ENCODE results near the gene ADGRG1.

Gene ADGRG1

GRCh38 chr16:57687363-57687929 lies 59.0 kb downstream of the ADGRG1 start:
- TF ChIP-seq EZH2 (IDR thresholded peaks at IDR 0.05): no peak
- Histone ChIP-seq H3K9ac (ENCODE audit: insufficient read length) (no peak overlapping the region), H3K36me3 (ENCODE audit: insufficient read depth, low read length) (no peaks in the 10 kb centered on the region), H3K4me3 (no peak overlapping the region), H3K27ac (no peak overlapping the region), H3K9me3 (ENCODE audit: low read depth, low read length) (no peaks in the 10 kb centered on the region)
- no peak for DNase-seq (ENCODE audit: low read depth, low spot score)

GRCh38 chr16:57688487-57688986 lies 60.1 kb downstream of the ADGRG1 start:
- no peaks in the 10 kb centered on the region for H3K9me3 ChIP-seq (ENCODE audit: low read depth, low read length)
- H3K4me3 ChIP-seq: no peak overlapping the region
- no peaks in the 10 kb centered on the region for H3K36me3 ChIP-seq (ENCODE audit: insufficient read depth, low read length)
- DNase-seq (ENCODE audit: low read depth, low spot score): no peak
- TF ChIP-seq FOXP2 (optimal IDR thresholded peaks at IDR 0.05; ENCODE audit: control extremely low read depth, extremely low read length, insufficient read depth) (no peak), POLR2AphosphoS5 (IDR thresholded peaks at IDR 0.05; ENCODE audit: borderline replicate concordance, low read depth, low read length) (no peak), EZH2 (IDR thresholded peaks at IDR 0.05) (no peak)
- H3K9ac ChIP-seq (ENCODE audit: insufficient read length): no peak overlapping the region
- H3K27ac ChIP-seq: no peak overlapping the region

- Histone ChIP-seq H3K4me3 (no peak overlapping the region), H3K9me3 (ENCODE audit: low read depth, low read length) (no peaks in the 10 kb centered on the region), H3K9ac (ENCODE audit: insufficient read length) (no peak overlapping the region), H3K36me3 (ENCODE audit: insufficient read depth, low read length) (no peaks in the 10 kb centered on the region), H3K27ac (no peak overlapping the region)
- no peak for DNase-seq (ENCODE audit: low read depth, low spot score)
- no peak for TF ChIP-seq FOXP2 (optimal IDR thresholded peaks at IDR 0.05; ENCODE audit: control extremely low read depth, extremely low read length, insufficient read depth)
- no peak for TF ChIP-seq EZH2 (IDR thresholded peaks at IDR 0.05)
- TF ChIP-seq POLR2AphosphoS5 (IDR thresholded peaks at IDR 0.05; ENCODE audit: borderline replicate concordance, low read depth, low read length): no peak
Measured at GRCh38 chr16:57688987-57689761, 60.7 kb downstream of the ADGRG1 start.

- TF ChIP-seq POLR2AphosphoS5 (IDR thresholded peaks at IDR 0.05; ENCODE audit: borderline replicate concordance, low read depth, low read length): no peak
- no peak for TF ChIP-seq EZH2 (IDR thresholded peaks at IDR 0.05)
- no peak for DNase-seq (ENCODE audit: low read depth, low spot score)
- no peak overlapping the region for H3K27ac ChIP-seq
- H3K36me3 ChIP-seq (ENCODE audit: insufficient read depth, low read length): no peaks in the 10 kb centered on the region
- H3K4me3 ChIP-seq: no peak overlapping the region
- no peaks in the 10 kb centered on the region for H3K9me3 ChIP-seq (ENCODE audit: low read depth, low read length)
- H3K9ac ChIP-seq (ENCODE audit: insufficient read length): no peak overlapping the region
Measured at GRCh38 chr16:57689762-57690558, 61.5 kb downstream of the ADGRG1 start.

GRCh38 chr16:57690782-57691471 lies 62.5 kb downstream of the ADGRG1 start:
- DNase-seq (ENCODE audit: low read depth, low spot score): no peak
- no peak for TF ChIP-seq FOXP2 (optimal IDR thresholded peaks at IDR 0.05; ENCODE audit: control extremely low read depth, extremely low read length, insufficient read depth)
- TF ChIP-seq POLR2AphosphoS5 (IDR thresholded peaks at IDR 0.05; ENCODE audit: borderline replicate concordance, low read depth, low read length): no peak
- TF ChIP-seq EZH2 (IDR thresholded peaks at IDR 0.05): no peak
- H3K36me3 ChIP-seq (ENCODE audit: insufficient read depth, low read length): no peaks in the 10 kb centered on the region
- H3K9me3 ChIP-seq (ENCODE audit: low read depth, low read length): no peaks in the 10 kb centered on the region
- H3K9ac ChIP-seq (ENCODE audit: insufficient read length): no peak overlapping the region
- no peak overlapping the region for H3K4me3 ChIP-seq
- no peak overlapping the region for H3K27ac ChIP-seq

- H3K9me3 ChIP-seq (ENCODE audit: low read depth, low read length): no peaks in the 10 kb centered on the region
- TF ChIP-seq POLR2AphosphoS5 (IDR thresholded peaks at IDR 0.05; ENCODE audit: borderline replicate concordance, low read depth, low read length) (no peak), EZH2 (IDR thresholded peaks at IDR 0.05) (no peak), FOXP2 (optimal IDR thresholded peaks at IDR 0.05; ENCODE audit: control extremely low read depth, extremely low read length, insufficient read depth) (no peak)
- no peaks in the 10 kb centered on the region for H3K36me3 ChIP-seq (ENCODE audit: insufficient read depth, low read length)
- H3K9ac ChIP-seq (ENCODE audit: insufficient read length): no peak overlapping the region
- H3K4me3 ChIP-seq: no peak overlapping the region
- DNase-seq (ENCODE audit: low read depth, low spot score): no peak
- no peak overlapping the region for H3K27ac ChIP-seq
Measured at GRCh38 chr16:57692636-57693035, 64.2 kb downstream of the ADGRG1 start.

GRCh38 chr16:57693550-57693949 lies 65.1 kb downstream of the ADGRG1 start:
- no peak overlapping the region for H3K9ac ChIP-seq (ENCODE audit: insufficient read length)
- H3K9me3 ChIP-seq (ENCODE audit: low read depth, low read length): no peaks in the 10 kb centered on the region
- no peak for TF ChIP-seq POLR2AphosphoS5 (IDR thresholded peaks at IDR 0.05; ENCODE audit: borderline replicate concordance, low read depth, low read length)
- TF ChIP-seq EZH2 (IDR thresholded peaks at IDR 0.05): no peak
- no peak overlapping the region for H3K27ac ChIP-seq
- no peaks in the 10 kb centered on the region for H3K36me3 ChIP-seq (ENCODE audit: insufficient read depth, low read length)
- no peak overlapping the region for H3K4me3 ChIP-seq
- DNase-seq (ENCODE audit: low read depth, low spot score): no peak

GRCh38 chr16:57694231-57694724 lies 65.8 kb downstream of the ADGRG1 start:
- TF ChIP-seq FOXP2 (optimal IDR thresholded peaks at IDR 0.05; ENCODE audit: control extremely low read depth, extremely low read length, insufficient read depth): no peak
- no peak for TF ChIP-seq EZH2 (IDR thresholded peaks at IDR 0.05)
- no peak for TF ChIP-seq POLR2AphosphoS5 (IDR thresholded peaks at IDR 0.05; ENCODE audit: borderline replicate concordance, low read depth, low read length)
- peak overlapping the region; percentile 49; the same call in 1 of the 2 replicates for H3K4me3 ChIP-seq
- H3K27ac ChIP-seq: no peak overlapping the region
- H3K36me3 ChIP-seq (ENCODE audit: insufficient read depth, low read length): no peaks in the 10 kb centered on the region
- no peak for DNase-seq (ENCODE audit: low read depth, low spot score)
- H3K9ac ChIP-seq (ENCODE audit: insufficient read length): no peak overlapping the region
- no peaks in the 10 kb centered on the region for H3K9me3 ChIP-seq (ENCODE audit: low read depth, low read length)
